ENCODE data around the gene CREB5. TPM values are rescaled to one million over a fixed set of nuclear protein-coding genes. Genes with fewer than 3 reads are reported as not detected.
"Not testable (repeated sequence)": the region's sequence is repeated elsewhere in the genome, so short reads cannot be mapped to it uniquely, and the experiment has no call there.

The CREB5 gene
- total RNA-seq, 1 donor from 2014 or later = 43.1 TPM

- DNase-seq (ENCODE audit: low spot score) = no peak
- intact Hi-C loops (cut with DNase I) = no loop called here
Observed at GRCh38 chr7:28766359-28766758, 354.0 kb downstream of the CREB5 start.

- no peak for DNase-seq (ENCODE audit: low spot score)
- intact Hi-C loops (cut with DNase I) = no loop called here
Observed at GRCh38 chr7:28767356-28767755, 355.0 kb downstream of the CREB5 start.

- intact Hi-C loops (cut with DNase I) = no loop called here
- no peak for DNase-seq (ENCODE audit: low spot score)
Observed at GRCh38 chr7:28768577-28769147, 356.3 kb downstream of the CREB5 start.

- no peak for DNase-seq (ENCODE audit: low spot score)
- intact Hi-C loops (cut with DNase I) = no loop called here
Observed at GRCh38 chr7:28771906-28772622, 359.7 kb downstream of the CREB5 start.

- no peak for DNase-seq (ENCODE audit: low spot score)
- intact Hi-C loops (cut with DNase I) = no loop called here
Observed at GRCh38 chr7:28773423-28774145, 361.3 kb downstream of the CREB5 start.

GRCh38 chr7:28774261-28774988 lies 362.1 kb downstream of the CREB5 start:
- DNase-seq (ENCODE audit: low spot score) = no peak
- intact Hi-C loops (cut with DNase I) = no loop called here

GRCh38 chr7:28776463-28777157 lies 364.3 kb downstream of the CREB5 start:
- no peak for DNase-seq (ENCODE audit: low spot score)
- intact Hi-C loops (cut with DNase I) = no loop called here

DNA sequence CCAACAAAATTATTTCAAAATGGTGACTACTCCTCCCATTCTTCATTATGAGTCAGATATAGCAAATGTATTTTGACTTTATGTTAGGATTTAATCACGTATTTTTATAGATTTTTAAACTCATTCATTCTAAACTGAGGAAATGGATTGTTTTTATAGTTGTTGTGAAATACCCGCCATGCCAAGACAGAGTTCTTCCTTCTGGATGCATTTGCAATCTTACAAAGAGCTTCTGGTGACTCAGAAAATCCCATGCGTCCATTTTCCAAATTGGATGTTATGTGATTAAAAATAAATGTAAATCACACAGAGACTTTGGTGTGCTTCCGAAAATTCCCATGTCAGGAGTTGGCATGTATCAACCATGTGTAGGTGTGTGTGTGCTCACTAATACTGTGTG lies 366.5 kb downstream of the CREB5 start:
- DNase-seq (ENCODE audit: low spot score) = no peak
- intact Hi-C loops (cut with DNase I) = no loop called here

- no peak for DNase-seq (ENCODE audit: low spot score)
- intact Hi-C loops (cut with DNase I) = no loop called here
Observed at GRCh38 chr7:28779954-28780353, 367.6 kb downstream of the CREB5 start.

- DNase-seq (ENCODE audit: low spot score) = no peak
- intact Hi-C loops (cut with DNase I) = no loop called here
Observed at GRCh38 chr7:28782362-28782761, 370.0 kb downstream of the CREB5 start.

DNA sequence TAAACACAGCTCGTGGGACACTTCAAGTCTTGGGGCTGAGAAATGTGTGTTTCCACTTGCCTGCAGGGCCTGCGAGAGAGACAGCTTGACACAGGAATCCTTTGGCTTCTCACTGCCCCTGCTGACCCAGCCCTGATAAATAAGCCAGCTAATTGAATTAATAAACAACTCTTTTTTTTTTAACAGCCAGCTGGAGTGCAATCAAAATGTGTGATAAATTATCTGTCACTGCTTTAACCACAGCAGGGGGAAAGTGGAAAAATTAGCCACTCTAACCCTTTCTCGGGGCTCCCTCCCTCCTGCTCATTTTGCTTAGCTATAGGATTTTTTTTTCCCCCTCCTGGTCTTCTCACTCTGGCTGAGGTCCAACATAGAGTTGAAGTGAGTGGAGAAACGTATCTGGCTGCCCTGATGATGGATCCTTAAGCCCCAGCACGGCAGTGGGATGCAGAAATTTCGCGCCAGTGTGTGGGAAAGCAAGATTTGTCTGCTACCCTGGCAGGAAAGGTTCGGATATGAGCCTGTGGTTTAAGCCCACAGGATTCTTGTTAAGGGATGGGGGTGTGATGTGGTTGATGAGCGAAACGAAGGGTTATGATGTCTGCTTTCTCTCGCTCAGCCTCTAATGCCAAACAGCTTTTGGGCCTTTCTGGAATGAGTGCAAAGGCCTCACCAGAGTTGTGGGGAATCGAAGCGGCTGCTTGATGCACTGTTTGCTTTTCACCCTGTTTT lies 372.0 kb downstream of the CREB5 start:
- DNase-seq (ENCODE audit: low spot score) = no peak
- intact Hi-C loops (cut with DNase I) = no loop called here

- intact Hi-C loops (cut with DNase I) = no loop called here
- DNase-seq (ENCODE audit: low spot score) = no peak
Observed at GRCh38 chr7:28785041-28785995, 373.0 kb downstream of the CREB5 start.

- DNase-seq (ENCODE audit: low spot score); intact Hi-C loops (cut with DNase I): not testable (repeated sequence)
Observed at GRCh38 chr7:28786156-28786555, 373.8 kb downstream of the CREB5 start.

GRCh38 chr7:28787106-28787505 lies 374.8 kb downstream of the CREB5 start:
- intact Hi-C loops (cut with DNase I) = no loop called here
- DNase-seq (ENCODE audit: low spot score) = no peak

- intact Hi-C loops (cut with DNase I) = no loop called here
- DNase-seq (ENCODE audit: low spot score) = no peak
Observed at GRCh38 chr7:28790467-28790866, 378.1 kb downstream of the CREB5 start.

DNA sequence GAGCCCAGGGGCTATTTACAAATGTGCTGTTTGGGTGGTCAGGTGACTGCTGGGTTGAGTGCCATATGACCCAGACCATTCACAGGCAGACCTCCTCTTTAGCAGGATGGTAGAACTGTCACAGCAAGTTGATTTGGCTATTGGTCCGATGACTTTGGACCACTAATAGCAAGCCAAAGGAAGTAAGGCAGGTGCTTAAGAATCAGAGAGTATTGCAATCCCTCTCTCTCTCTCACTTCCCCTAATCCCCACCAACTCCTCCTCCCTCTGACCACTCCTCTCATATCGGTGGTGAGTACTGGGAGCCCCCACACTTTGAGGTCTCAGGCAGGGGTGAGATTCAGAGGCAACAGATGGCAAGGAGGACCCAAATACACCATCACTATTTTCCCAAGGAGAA lies 380.5 kb downstream of the CREB5 start:
- intact Hi-C loops (cut with DNase I) = no loop called here
- DNase-seq (ENCODE audit: low spot score) = no peak

DNA sequence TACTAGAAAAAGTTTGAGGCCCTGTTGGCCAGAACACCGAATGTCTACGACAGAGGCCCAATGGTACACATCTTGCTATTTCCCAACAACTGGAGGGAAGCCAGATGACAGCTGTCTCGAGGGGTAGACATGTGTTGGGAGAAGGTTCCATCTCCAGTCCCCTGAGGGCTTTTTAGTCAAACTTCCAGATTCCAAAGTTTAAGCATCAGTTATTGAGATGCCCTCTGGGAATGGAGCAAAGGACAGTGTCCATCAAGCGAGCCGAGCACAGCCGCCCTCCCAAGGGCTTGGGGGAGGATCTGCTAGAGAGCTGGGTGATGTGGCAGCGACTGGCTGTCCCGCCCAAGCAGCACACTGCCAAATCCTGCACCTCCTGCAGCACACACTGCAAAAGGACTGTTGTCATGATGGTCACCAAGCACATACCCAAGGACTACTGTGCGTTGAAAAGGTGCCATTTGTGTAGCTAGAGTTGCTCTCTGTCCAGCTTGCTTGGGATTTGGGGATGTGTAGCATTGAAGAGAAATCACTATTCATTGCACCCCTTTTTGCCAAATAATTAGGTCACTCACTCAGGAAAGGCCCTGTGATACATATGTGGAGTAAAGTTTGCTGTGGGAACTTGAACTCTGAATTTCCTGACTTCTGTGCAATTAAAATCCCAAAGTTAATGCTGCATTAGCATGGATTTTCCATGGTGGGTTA lies 381.2 kb downstream of the CREB5 start:
- DNase-seq (ENCODE audit: low spot score) = no peak
- intact Hi-C loops (cut with DNase I) = no loop called here
